DMS114 treated with DMSO at 0.1 percent for 48 hours (cell line): Measurements from ENCODE around the gene PTPRN2.

Experiments used
- DNase-seq: peaks from one replicate; lab custom pipeline; 2025; ENCODE audit not compliant: unreplicated experiment; lab: John Stamatoyannopoulos, UW

The PTPRN2 gene

DNA sequence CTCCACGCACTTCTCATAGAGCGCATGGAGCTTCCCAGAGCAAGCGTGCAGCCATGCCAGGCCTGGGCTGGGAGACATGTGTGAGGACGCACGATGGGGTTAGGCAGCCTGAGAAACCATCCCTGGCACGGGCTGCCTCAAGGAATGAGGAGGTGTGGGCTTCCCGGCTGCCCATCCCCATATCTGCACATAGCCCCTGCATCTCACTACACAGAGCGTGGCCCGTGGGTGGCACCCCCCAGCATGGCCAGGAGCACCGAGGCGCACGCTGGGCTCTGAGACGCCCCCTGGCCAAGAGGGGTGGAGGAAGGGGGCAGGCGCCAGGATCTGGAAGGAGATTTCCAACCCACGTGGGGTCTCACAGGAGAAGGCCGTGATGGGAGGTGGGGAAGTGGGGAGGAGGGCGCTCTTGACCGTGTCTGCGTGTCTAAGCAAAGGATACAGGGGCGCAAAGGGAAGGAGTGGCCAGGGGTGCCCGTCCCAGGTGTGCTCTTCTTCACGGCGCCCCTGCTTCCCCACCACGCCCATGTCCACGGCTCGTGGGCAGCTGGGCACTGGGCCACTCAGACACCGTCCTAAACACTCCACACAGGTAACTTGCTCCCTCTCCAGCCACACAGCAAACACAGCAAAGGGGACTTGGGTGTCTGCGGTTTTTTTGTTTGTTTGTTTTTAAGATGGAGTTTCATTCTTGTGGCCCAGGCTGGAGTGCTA is 340.5 kb downstream of the PTPRN2 start:
- DNase-seq: no peak

- DNase-seq: no peak
Observed at GRCh38 chr7:158246272-158246959, 341.2 kb downstream of the PTPRN2 start.

DNA sequence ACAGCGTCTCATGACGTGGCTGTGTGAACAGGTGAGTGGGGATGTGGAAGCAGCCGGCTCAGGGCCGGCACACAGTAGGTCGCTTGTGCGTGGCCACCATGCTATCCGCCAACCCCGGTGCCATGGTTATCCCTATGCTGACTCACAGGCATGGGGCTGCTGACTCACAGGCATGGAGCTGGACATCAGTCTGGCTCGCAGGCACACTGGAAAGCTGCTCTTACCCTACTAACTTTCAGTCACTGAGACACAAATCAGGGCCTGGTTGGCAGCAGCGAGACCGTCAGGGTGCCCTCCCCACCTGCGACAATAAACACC is 341.9 kb downstream of the PTPRN2 start:
- DNase-seq: no peak

- DNase-seq: no peak
Observed at GRCh38 chr7:158244873-158245723, 342.5 kb downstream of the PTPRN2 start.

DNA sequence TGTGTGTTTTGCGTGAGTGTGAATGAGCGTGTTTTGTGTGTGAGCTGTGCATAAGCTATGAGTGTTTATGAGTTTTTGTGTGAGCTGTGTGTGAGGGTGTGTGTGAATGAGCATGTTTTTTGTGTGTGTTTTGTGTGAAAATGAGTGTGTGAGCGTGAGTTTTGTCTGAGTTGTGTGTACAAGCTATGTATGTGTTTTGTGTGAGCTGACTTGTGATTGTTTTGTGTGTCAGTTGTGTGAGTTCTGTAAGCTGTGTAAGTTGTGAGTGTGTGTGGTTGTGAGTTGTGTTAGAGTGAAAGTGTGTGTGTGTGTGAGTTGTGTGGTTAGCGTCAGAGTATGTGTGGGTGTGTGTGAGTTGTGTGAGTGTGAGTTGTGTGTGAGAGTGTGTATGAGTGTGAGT is 343.2 kb downstream of the PTPRN2 start:
- DNase-seq: no peak

DNA sequence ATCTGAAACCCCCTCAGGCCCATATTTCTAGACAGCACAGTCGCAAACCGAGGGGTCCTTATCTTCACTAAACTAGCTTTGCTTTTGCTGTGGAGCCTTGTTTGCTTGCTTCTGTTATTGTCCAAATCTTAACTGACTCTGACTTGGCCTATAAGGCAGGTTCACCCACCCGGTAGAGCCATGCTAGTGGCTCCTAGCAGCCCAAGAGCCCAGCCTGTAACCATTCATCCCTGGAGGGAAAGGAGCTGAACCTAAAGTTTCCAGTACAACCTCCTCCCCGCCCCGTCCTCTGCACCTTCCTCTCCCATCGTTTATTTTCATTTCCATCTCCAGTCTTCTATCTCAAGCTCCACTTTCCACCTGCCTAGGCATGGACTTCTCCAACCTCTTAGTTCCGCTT is 345.7 kb downstream of the PTPRN2 start:
- DNase-seq: no peak

DNA sequence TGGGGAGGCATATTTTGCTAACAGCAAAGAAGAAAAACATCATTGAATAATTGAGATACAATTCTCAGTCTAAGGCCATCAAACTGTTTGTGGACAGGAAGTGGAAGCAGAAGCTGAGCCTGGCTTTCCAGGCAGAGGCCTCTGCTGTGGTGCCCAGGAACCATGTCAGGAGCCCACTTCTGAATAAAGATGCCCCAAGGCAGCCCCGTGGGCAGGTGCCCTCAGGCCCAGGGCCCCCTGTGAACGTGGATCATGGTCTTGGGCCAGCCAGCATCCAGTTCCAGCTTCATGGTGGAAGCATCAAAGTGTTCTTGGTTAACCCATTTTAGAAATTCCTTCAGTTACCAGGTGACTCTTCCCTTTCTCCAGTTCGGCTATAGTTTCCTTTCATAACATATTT is 346.8 kb downstream of the PTPRN2 start:
- DNase-seq: no peak

GRCh38 chr7:158239290-158239981 is 348.2 kb downstream of the PTPRN2 start:
- DNase-seq: no peak

- DNase-seq: no peak
Observed at GRCh38 chr7:158238616-158239289, 348.9 kb downstream of the PTPRN2 start.

DNA sequence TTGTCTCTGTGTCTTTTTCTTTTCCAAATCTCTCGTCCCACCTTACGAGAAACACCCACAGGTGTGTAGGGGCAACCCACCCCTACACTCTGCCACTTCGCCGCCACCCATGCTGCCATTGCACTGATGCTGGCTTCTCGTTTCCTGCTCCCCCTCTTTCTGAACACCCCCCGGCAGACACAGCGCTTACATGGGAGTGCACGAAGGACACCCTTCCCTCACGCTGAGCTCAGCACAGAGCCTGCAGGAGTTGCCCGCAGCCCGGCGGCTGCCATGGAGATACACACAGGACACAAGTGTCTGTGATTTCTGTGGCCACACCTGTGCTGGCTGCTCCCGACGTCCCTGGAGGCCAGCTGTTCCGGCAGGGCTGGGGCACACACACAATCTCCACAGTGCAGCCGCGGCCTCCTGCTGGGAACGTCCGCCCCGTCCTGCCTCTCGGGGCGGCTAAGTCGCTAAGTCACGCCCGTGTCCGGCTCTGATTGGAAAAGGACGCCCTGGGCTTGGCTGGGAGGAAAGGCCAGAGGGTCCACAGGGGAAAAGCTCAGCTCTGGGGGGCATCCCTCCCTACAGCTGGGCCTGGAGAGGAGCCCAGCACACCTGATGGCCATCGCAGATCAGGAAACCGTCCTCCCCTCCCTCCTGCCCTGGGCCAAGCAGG is 349.8 kb downstream of the PTPRN2 start:
- DNase-seq: no peak

GRCh38 chr7:158236400-158236799 is 351.2 kb downstream of the PTPRN2 start:
- no peak for DNase-seq

DNA sequence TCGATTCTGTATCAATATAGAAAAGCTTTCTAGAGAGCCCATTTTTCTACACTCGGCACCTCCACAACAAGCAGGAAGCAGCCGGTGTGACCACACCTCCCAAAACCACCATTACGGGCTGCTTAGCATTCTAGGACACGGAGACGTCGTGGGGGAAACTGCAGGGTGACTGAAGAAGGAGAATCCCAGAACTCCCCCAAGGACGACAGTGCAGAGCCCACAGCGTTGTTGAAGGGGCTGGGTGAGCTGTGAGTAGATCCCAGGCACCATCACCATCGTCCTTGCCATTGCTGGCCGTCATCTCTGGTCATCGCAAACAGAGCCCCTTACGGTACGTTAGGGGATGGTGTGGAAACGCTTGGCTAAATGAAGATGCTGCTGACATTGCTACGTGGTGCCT is 351.8 kb downstream of the PTPRN2 start:
- DNase-seq: no peak

DNA sequence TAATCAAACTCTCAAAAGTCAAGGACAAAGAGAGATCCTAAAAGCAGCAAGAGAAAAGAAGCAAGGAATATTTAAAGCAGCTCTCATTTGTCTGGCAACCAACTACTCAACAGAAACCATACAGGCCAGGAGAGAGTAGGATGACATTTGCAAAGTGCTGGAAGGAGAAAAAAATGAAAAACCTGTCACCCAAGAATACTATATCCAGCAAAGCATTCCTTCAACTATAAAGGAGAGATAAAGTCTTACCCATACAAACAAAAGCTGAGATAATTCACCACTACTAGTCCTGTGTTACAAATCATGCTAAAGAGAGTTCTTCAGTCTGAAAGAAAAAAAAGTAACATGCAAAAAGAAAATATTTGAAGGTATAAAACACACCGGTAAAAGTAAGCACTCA is 357.7 kb downstream of the PTPRN2 start:
- no peak for DNase-seq

- no peak for DNase-seq
Observed at GRCh38 chr7:158228986-158229385, 358.6 kb downstream of the PTPRN2 start.

- DNase-seq: no peak
Observed at GRCh38 chr7:158228131-158228530, 359.5 kb downstream of the PTPRN2 start.

- DNase-seq: no peak
Observed at GRCh38 chr7:158227258-158227984, 360.2 kb downstream of the PTPRN2 start.

- DNase-seq: no peak
Observed at GRCh38 chr7:158216198-158216597, 371.4 kb downstream of the PTPRN2 start.

- DNase-seq: no peak
Observed at GRCh38 chr7:158209435-158209834, 378.2 kb downstream of the PTPRN2 start.

GRCh38 chr7:158206341-158206740 is 381.3 kb downstream of the PTPRN2 start:
- no peak for DNase-seq

DNA sequence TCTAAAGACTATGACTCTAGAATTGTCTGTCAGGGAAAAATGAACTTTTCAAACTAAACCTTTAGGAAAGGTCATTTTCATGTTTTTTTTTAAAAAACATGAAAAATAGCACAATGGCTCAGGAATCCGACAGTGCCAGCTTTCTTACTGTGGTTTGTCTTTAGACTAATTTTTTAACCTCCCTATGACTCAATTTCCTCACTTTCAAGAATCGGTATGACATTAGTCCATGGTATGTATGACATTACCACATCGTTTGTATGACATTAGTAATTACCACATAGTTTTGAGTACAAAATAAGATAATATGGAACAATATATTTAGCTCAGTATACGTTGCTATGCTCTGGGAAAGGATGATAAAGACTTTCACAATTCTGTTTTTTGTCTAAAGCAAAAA is 383.2 kb downstream of the PTPRN2 start:
- no peak for DNase-seq
